GM12873 (cell line): ENCODE results near the gene DTX4.

Experiments
- TF ChIP-seq, protein P1 (sequence below): IDR thresholded peaks from 2 replicates; pipeline ENCODE4 v1.5.1; 2012; ENCODE audit warnings: low read depth, mild to moderate bottlenecking, moderate library complexity, low read length, control low read depth; ENCODE audit not compliant: insufficient read depth; ENCODE audit errors: missing control alignments

The DTX4 gene

GRCh38 chr11:59154610-59155009 lies 17.3 kb upstream of the DTX4 start:
- TF ChIP-seq, protein P1, sequence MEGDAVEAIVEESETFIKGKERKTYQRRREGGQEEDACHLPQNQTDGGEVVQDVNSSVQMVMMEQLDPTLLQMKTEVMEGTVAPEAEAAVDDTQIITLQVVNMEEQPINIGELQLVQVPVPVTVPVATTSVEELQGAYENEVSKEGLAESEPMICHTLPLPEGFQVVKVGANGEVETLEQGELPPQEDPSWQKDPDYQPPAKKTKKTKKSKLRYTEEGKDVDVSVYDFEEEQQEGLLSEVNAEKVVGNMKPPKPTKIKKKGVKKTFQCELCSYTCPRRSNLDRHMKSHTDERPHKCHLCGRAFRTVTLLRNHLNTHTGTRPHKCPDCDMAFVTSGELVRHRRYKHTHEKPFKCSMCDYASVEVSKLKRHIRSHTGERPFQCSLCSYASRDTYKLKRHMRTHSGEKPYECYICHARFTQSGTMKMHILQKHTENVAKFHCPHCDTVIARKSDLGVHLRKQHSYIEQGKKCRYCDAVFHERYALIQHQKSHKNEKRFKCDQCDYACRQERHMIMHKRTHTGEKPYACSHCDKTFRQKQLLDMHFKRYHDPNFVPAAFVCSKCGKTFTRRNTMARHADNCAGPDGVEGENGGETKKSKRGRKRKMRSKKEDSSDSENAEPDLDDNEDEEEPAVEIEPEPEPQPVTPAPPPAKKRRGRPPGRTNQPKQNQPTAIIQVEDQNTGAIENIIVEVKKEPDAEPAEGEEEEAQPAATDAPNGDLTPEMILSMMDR: no peak

DNA sequence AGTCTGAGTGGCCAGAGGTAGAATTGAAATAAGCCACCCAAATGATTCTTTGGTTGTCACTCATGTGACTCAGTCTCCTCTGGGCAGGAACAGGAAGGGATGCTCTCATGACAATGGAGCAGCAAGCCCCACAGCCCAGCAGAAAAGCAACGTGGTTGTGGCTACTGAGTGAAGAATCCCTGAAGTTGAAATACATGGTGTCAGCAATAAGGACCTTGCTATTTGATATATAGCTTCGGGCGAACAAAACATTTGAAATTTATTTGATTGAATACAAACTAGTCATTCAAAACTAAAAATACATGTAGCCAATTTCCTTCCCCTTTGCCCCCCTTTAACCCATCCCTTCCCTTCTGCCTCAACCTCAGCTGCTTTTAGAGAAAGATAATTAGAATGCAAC lies 14.5 kb upstream of the DTX4 start:
- TF ChIP-seq, protein P1: no peak

DNA sequence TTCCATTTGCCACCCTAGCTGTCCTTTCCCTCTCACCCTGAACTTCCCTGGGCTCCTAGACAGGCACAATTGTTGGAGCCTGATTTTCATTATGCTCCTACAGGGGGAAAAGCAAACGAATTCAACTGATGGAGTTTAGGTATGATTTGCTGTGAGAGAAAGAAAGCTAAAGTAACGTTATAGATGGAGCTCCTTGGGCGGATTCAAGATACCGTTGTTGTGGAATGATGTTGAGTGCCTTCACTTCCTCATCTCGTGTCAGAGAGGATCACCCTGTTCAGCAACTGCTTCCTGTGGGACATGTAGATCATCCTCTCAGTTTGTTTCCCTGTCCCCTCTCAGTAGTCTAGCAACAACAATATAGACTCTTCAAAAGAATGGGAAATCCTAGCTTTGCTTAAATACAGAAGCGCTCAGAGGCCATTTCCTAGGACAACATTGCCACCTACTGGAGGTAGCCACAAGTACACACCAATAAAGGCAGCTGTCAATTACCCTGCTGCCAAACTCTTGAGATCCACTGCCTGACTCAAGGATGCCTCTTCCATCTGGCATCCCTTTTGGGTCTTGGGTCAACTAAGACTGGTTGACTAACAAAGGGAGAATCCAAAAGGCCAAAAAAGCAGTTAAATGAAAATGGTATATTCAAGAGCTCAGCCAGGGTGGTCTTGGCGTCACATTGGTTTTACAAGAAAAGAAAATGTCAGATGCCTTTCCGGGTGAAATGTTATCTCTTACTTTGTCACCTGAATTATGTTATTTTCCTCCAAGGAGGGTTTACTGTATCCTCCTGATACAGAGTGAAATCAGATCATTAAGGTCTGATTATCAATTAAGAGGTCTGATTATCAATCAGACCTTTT lies 13.5 kb upstream of the DTX4 start:
- TF ChIP-seq, protein P1: peak; percentile 86

DNA sequence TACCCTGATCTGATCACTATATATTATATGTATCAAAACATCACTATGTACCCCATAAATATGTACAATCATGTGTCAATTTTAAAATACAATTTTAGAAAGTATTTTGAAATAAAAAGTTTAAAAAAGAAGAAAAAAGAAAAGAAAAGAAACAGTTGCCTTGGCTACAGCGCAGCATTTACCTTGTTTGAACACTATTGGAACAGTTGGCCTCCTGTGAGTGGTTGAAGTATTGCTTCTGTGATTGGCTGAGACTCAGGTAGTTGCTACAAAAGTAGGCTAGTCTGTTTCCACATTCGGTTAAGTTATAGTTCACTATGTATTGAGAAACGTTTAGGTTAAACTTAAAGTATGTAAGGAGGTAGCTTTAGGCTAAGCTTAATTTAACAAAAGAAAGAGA lies 7.9 kb upstream of the DTX4 start:
- TF ChIP-seq, protein P1: no peak

DNA sequence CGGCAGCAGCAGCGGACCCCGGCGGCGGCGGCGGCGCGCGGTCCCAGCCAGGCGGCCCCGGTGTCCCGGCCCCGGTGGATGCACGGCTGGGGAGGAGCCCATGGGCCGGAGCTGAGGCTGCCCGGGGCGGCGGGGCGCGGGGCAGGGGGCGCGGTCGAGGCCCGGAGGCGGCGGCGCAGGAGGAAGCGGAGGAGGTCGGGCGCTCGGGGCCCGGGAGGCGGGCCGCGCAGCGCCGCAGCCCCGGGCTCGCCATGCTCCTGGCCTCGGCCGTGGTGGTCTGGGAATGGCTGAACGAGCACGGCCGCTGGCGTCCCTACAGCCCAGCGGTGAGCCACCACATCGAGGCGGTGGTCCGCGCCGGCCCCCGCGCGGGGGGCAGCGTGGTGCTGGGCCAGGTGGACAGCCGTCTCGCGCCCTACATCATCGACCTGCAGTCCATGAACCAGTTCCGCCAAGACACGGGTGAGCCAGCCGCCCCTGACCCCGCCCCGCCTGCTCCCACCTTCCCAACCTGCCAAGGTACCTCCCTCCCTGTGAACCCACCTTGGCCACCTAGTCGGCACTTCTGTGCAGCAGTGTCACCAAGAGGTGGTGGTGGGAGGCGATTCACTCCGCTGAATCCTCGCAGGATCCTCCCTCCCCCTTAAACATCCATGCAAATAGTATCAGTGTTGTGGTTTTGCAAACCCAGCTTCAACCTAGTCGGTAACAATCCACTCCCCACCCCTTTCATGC lies 580 bp downstream of the DTX4 start:
- TF ChIP-seq, protein P1: no peak

- TF ChIP-seq, protein P1: no peak
Measured at GRCh38 chr11:59173080-59173963, 1.4 kb downstream of the DTX4 start.

DNA sequence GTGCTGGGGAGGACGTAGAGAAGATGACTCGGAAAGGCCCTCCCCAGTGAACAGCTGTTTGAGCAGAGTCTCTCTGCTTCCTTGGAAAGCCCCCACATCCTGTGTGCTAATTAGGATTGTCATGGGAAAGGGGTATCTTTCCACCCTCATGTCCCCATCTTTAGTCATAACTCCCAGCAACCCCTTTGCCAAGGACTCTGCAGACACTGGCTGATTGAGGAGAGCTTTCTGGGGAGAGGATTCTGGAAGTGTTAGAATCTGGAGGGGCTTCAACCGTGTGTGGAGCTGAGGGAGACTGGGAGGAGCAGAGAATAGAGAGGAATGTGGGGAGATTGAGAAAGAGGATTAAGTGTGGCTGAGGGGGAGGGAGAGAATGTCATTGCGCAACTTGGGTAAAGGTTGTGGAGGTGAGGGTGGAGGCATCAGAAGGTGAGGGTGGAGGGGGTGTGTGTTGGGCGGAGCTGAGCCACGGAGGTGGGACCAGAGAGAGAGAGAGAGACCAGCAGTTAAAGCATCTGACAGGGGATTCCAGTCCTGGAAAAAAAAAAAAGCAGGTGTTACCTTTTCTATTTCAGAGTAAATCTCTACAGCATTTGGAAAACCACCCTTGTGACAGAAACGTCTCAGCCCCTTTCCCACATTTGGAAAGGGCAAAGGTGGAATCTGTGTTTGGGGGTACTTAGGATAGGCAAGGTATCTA lies 2.2 kb downstream of the DTX4 start:
- TF ChIP-seq, protein P1: no peak
